Transverse colon (tissue), 4 donors: ENCODE data around the gene COL6A2. TPM values are rescaled to one million over a fixed set of nuclear protein-coding genes. Genes with fewer than 3 reads are reported as not detected.

ENCODE experiments used
- DNase-seq: peaks from one replicate; pipeline ENCODE4 v3.0.0-alpha.2; 2019
- H3K27ac ChIP-seq, 4 donors: fragments of 200-600 bp; sonication (generic); 2 replicates each; pipeline ENCODE4 v1.5.1; 2016 to 2018; ENCODE audit warnings: inconsistent platforms in 4 of 4
- H3K27me3 ChIP-seq: fragments of 200-600 bp; sonication (generic); 2 replicates; pipeline ENCODE4 v1.5.1; 2017; ENCODE audit warnings: inconsistent platforms
- H3K36me3 ChIP-seq, 4 donors: fragments of 200-600 bp; sonication (generic); 2 replicates each; pipeline ENCODE4 v1.5.1; 2017 to 2019; ENCODE audit warnings: inconsistent platforms in 4 of 4
- H3K4me1 ChIP-seq, 4 donors: fragments of 200-600 bp; sonication (generic); 2 replicates each; pipeline ENCODE4 v1.5.1; 2017 to 2020; ENCODE audit warnings: inconsistent platforms in 4 of 4
- H3K4me3 ChIP-seq, 4 donors: fragments of 200-600 bp; sonication (generic); 1 replicate in 1 of 4; 2 replicates in 3 of 4; pipeline versions ENCODE4 v1.5.1 to v1.6.1; 2017 to 2019; ENCODE audit warnings: inconsistent platforms in 4 of 4
- H3K9me3 ChIP-seq, 2 donors: fragments of 200-600 bp; sonication (generic); 2 replicates each; pipeline ENCODE4 v1.5.1; 2017 to 2019; ENCODE audit warnings: inconsistent platforms in 2 of 2
- CTCF ChIP-seq, 5 experiments: fragments of 200-600 bp in 3 of 5; fragments of 450-650 bp in 2 of 5; sonication (generic) in 3 of 5; IDR thresholded peaks; 1 replicate in 2 of 5; 2 replicates in 3 of 5; pipeline ENCODE4 v1.5.1; 2016 to 2017; ENCODE audit warnings: antibody characterized with exemption in 5 of 5, inconsistent platforms in 3 of 5, mild to moderate bottlenecking in 2 of 5, moderate library complexity in 1 of 5
- EP300 ChIP-seq: sonication (generic); formaldehyde crosslinking; IDR thresholded peaks from one replicate; pipeline ENCODE4 v1.6.1; 2017; ENCODE audit warnings: antibody characterized with exemption, low read depth
- POLR2A ChIP-seq: fragments of 450-650 bp; IDR thresholded peaks from one replicate; pipeline ENCODE4 v1.6.1; 2016; ENCODE audit warnings: antibody characterized with exemption, mild to moderate bottlenecking, moderate library complexity
- POLR2AphosphoS5 ChIP-seq, 3 donors: sonication (generic); formaldehyde crosslinking; IDR thresholded peaks; one replicate each; pipeline ENCODE4 v1.6.1; 2016; ENCODE audit warnings: antibody characterized with exemption in 3 of 3
- WGBS, 2 donors: methylation state at CpG; one replicate each; pipeline ENCODE4 v1.1.5; 2018; ENCODE audit warnings: low coverage in 1 of 2; 5-methylcytosine and 5-hydroxymethylcytosine counted together
- in situ Hi-C, 4 donors: fragments of 200-750 bp; cut with MboI; loops; one replicate each; pipeline versions ENCODE4 v1.15.0 to v1.15.1; 2017; ENCODE audit warnings: low sequenced_read_pairs in 3 of 4, low pct_ligation_motif_present in 1 of 4, low pct_unique_long_range_greater_than_20kb in 1 of 4
- intact Hi-C: fragments of 100-400 bp; cut with DNase I; formaldehyde crosslinking; loops from one replicate; pipeline ENCODE4 v1.15.1; 2023; ENCODE audit warnings: low total_unique reads
- total RNA-seq, 4 donors: library from RNA; depleted of rRNA; stranded (reverse); fragments of >200 nt; gene quantifications; one replicate each; pipeline ENCODE4 v1.1.0, GENCODE V29; 2016

COL6A2 gene
- 100 to 1,000 TPM; 172 to 550 (median 346) TPM for total RNA-seq

- DNase-seq: peak; percentile 52
- H3K9me3 ChIP-seq: peaks cover 5 to 6% of the 10 kb centered on the region in 2 donors
- WGBS, 2 donors: 67% methylated on average over 2 of the region's 83 CpGs; no CpG with 5 or more reads in 1 of the 2 donors
- no peaks in the 10 kb centered on the region for H3K36me3 ChIP-seq
- intact Hi-C loops: loop anchor here (1.0 kb wide), 1 partner anchor 125 kb away; no protein-coding TSS in a partner anchor
- H3K4me1 ChIP-seq: peaks cover 12 to 21% (median 18%) of the 10 kb centered on the region in 4 donors
- H3K4me3 ChIP-seq: peak within 1 kb of the TSS; percentile 55 to 83 (median 65)
- peaks cover 53% of the 10 kb centered on the region for H3K27me3 ChIP-seq
- H3K27ac ChIP-seq: peak within 1 kb of the TSS; percentile 89 to 98 (median 94)
- in situ Hi-C loops: no loop called here
- peak in 2 of 5 experiments; percentile 29 to 31 for TF ChIP-seq CTCF (IDR thresholded peaks at IDR 0.05)
- peak; percentile 64 to 87 (median 74) for TF ChIP-seq POLR2AphosphoS5 (IDR thresholded peaks at IDR 0.05)
- TF ChIP-seq EP300: no peak
- peak; percentile 57 for TF ChIP-seq POLR2A
These were observed at the start of gene COL6A2 for GRCh38 chr21:46097336-46098293. COL6A2 (plus strand) TSS chr21:46098112.

GRCh38 chr21:46048926-46049889, 48.7 kb upstream of the COL6A2 start:
- Histone ChIP-seq H3K4me3 (no peak overlapping the region), H3K27me3 (no peaks in the 10 kb centered on the region), H3K36me3 (no peaks in the 10 kb centered on the region), H3K9me3 (no peaks in the 10 kb centered on the region), H3K4me1 (peaks cover 0 to 14% (median 3%) of the 10 kb centered on the region in 4 donors), H3K27ac (peak overlapping the region; percentile 79 to 94 (median 82))
- DNase-seq: peak; percentile 72
- intact Hi-C loops: no loop called here
- in situ Hi-C loops: no loop called here
- no peak for TF ChIP-seq EP300
- TF ChIP-seq POLR2A: no peak
- TF ChIP-seq CTCF (IDR thresholded peaks at IDR 0.05): no peak
- TF ChIP-seq POLR2AphosphoS5 (IDR thresholded peaks at IDR 0.05): peak in 2 of 3 donors; percentile 75 to 84
- 69 to 72% methylated on average over 18 to 27 of the region's 27 CpGs for WGBS, 2 donors

GRCh38 chr21:46049890-46050667, 47.8 kb upstream of the COL6A2 start:
- no peaks in the 10 kb centered on the region for H3K27me3 ChIP-seq
- intact Hi-C loops (no loop called here), in situ Hi-C loops (no loop called here)
- no peak overlapping the region for H3K4me3 ChIP-seq
- WGBS, 2 donors: 89% methylated on average over 31 of the region's 33 CpGs; no CpG with 5 or more reads in 1 of the 2 donors
- H3K9me3 ChIP-seq: no peaks in the 10 kb centered on the region
- DNase-seq: no peak
- no peak for TF ChIP-seq POLR2A
- no peak for TF ChIP-seq EP300
- no peak for TF ChIP-seq CTCF (IDR thresholded peaks at IDR 0.05)
- no peak for TF ChIP-seq POLR2AphosphoS5 (IDR thresholded peaks at IDR 0.05)
- no peaks in the 10 kb centered on the region for H3K36me3 ChIP-seq
- peak overlapping the region; percentile 79 to 94 (median 82) for H3K27ac ChIP-seq
- peaks cover 0 to 20% (median 6%) of the 10 kb centered on the region in 4 donors for H3K4me1 ChIP-seq
